ENCODE data around the gene ZNF674.
A peak's percentile ranks its signal among the peaks of the same experiment; 100 is the strongest.
"Not testable (repeated sequence)": the region's sequence is repeated elsewhere in the genome, so short reads cannot be mapped to it uniquely, and the experiment has no call there.

ZNF674 gene

DNA sequence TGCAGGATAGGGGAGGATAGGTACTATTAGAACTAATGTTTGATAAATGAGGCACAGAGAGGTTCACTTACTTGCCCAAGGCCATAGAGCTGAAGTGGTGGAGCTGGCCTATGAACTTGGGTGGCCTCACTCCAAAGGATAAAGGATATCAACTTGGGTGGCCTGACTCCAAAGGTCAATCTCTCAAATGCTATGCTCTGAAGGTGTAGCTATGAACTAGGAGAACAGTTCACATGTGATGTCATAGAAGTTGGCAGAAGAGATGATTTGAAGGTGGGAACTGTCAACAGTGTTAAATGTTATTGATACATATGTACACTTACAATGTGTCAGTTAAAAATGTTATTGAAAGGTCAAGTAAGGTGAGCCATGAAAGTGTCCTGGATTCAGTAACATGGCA lies 22.2 kb upstream of the ZNF674 start:
- DNase-seq, result no peak

DNA sequence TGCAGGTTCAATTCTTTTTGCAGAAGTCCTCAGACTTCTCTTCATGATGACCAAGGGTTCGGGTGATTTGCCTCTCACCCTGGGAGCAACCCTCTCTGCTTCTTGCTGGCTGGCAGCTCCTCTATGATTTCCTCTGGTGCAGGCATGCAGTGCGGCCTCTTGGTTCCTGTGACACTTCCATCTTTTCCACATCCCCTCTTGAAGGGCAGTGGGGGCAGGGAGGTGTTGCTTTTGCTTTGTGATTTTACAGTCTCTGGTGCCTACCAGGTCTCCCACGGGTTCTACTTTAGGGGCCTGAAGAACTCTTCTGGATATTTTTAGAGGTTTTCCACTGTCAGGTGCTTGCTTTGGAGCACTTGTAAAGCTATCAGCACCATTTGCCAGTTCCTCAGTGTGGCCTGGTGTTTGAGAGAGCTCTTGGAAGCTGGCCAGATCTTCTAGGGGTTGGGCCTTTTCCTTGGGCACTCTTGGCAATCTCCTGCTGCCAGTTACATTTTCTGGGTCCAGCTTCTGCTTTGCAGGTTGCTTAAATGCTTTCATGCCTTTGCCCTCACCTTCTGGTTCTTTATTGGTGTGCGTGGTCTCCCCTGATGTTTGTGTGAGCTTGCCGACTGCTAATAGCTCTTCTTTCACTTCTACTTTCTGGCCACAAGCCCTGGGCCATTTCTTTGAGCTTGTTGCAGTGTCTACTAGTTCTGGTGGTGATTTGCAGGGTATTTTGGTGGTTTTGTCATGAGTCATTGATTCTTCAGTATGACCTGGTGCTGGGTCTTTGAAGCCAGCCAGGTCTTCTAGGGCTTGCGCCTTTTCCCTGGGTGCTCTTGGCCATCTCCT lies 16.8 kb upstream of the ZNF674 start:
- no peak for DNase-seq

DNA sequence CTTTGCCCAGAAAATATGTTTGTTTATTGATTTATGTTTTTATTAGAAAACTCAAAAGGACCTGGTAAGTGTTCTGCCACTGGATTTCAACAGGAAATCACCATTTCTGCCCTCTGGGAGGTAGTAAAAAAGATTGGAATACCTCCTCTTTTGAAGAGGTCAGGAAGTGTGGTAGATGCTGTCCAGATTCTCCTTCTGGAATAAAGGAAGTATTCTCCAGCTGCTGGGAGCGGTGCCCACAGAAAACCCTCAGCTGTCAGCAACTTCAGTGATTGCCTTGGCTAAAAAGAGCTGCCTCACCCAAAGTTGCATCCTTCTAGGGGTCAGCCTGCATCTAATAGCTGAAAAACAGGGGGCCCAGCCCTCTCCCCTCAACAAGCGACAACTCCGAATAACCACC lies 13.8 kb upstream of the ZNF674 start:
- no peak for DNase-seq

DNA sequence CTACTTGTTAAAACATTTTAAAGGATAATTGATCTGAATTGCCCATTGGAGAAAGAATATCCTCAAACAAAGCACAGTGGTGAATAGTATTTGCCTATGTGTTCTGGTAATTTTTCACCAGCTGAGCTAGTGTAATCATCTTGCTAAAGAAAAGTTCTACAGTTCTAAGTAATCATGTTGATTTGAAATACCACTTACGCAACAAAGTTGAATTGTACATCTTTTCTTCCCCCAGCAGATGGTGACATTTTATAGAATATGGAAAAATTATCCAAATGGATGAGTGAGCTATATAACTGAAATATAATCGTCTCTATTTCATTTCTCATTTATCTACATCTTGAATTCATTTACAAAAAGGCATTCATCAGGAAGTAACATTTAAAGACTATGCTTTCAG lies 9.7 kb upstream of the ZNF674 start:
- no peak for DNase-seq

DNA sequence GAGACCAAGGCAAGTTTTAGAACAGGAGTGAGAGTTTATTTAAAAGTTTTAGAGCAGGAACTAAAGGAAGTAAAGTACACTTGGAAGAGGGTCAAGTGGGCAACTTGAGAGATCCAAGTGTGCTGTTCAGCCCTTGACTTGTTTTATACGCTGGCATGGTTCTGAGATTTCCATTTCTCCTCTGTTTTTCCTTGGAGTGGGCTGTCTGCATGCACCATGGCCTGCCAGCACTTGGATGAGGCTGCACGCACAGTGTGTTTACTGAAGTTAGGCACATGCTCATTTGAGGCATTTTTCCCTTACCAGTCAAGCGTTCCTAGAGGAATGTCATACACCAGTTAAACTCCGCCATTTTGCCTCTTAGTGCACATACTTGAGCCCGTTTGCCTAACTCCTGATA lies 8.7 kb upstream of the ZNF674 start:
- DNase-seq, result no peak

DNA sequence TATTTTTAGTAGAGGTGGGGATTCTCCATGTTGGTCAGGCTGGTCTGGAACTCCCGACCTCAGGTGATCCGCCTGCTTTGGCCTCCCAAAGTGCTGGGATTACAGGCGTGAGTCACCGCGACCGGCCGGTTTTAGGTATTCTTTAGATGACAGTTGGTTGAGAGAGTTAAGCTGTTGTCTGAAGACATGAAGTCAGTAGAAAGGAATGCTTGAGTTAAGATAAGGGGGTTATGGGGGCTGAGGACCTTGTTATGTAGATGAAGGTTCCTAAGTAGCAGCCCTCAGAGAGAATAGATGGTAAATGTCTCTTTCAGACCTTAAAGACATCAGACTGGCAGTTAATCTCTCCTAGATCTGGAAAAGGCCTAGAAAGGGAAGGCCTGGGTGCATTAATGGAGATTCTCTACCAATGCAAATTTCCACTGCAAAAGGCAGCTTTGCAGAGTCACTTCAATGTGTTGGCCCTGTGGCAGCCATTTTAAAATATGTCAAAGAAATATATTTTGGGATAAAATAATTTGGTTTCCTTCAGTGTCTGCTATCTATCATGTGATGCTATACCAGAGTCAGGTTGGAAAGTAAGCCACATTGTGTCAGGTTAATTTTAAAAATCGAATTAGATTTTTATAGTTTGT lies 6.4 kb upstream of the ZNF674 start:
- DNase-seq, result no peak

DNA sequence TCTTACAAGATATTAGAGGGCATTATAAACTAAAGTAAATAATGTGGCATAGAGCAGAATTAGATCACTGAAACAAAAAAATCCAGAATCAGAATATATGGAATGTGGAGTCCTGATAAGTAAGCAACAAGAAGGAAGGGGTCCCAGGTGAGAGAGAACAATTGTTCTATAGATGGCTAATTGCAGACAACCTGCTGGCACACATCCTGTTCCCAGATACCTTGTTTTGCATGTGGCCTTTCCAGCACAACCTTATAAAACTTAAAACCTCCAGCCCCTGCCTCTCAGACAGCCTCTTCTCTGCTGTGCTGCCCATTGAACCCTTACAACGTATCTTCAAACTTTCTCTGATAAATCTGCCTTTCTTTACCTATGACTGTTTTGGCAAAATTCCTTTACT lies 4.7 kb upstream of the ZNF674 start:
- no peak for DNase-seq

DNA sequence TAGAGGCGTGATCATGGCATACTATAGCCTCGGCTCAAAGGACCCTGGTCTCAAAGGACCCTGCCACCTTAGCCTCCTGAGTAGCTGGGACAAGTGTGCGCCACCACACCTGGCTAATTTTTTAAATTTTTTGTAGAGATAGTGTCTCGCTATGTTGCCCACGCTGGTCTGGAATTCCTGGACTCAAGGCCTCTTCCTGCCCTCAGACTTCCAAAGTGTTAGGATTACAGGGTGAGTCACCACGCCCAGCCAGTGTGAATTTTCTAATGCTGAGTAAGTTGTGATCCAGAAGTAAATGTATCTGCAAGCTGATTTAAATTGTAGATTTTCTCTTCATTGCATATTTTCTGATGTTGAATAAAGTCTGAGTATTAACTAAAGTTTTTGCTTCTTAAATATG lies 2.6 kb upstream of the ZNF674 start:
- DNase-seq, result no peak

DNA sequence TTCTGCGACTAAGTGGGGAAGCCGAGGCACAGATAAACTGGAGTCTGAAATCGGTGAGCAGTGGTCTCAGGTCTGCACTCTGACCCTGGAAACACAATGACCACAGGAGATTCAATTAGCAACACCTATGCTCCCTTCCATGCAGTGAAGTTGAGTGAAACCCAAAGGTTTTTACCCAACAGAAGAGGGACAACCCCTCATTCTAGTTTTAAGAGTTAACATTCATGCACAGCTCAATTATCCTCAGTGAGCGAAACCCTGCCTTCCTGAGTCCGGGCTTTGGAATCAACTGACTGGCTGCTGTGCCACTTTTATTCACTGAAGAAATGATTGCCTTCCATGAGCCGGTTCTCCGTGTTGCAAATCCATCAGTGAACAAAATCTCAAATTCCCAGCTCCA lies 694 bp downstream of the ZNF674 start:
- DNase-seq, result not testable (repeated sequence)

DNA sequence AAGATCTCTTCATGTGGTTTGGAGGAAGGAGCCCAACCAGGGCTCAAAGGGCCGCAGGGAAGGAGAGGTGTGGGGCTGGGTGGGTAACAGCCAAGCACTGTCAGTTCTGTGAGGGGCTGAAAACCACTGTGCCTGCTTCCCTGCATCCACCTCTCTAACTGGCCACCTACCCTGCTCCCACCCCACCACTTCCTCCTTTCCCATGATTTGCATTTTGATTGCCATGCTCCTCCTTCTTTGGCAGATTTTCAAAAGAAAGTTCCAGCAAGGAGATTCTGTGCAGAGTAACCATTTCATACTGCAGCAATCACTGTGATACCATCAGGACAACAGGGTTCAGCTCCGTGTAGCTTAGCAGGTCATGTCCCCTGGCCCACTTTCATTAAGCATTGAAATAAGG lies 1.8 kb downstream of the ZNF674 start:
- no peak for DNase-seq

DNA sequence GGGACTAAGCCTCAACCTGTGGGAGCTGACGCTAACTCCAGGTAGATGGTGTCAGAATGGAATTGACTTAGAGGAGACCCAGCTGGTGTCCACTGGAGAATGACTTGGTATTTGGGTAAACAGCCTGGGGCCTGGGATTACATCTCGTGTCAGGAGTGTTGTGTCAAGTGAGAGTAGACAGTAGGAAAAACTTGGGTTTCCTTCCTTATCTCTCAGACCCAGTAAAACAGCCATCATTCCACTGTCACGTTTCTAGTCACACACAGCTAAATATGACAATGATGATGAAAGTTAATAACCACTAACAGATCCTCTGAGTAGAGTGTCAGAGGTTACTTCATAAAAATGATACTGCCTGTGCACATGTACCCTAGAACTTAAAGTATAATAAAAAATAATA lies 13.8 kb downstream of the ZNF674 start:
- no peak for DNase-seq

DNA sequence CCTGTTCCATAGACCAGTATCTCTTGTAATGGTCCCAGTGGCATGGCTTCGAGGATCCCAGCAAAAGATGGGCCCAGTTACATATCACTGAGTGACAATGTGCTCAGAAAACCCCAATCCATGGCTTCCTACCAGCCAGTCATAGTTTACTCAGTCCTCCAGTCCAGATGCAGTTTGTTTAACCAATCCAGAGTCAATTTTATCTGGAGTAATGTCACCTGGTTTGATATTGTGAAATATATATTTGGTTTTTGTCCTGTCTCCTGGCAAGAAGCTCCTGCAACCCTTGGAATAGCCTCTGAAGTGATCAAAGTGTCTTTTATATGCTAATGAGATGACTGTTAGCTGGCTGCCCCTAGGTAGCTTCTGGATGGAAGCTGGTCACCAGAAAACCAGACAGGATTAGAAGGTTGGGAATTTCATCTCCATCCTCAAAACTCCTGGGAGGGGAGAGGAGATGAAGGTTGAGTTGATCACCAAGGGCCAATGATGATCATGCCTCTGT lies 14.8 kb downstream of the ZNF674 start:
- not testable (repeated sequence) for DNase-seq

DNA sequence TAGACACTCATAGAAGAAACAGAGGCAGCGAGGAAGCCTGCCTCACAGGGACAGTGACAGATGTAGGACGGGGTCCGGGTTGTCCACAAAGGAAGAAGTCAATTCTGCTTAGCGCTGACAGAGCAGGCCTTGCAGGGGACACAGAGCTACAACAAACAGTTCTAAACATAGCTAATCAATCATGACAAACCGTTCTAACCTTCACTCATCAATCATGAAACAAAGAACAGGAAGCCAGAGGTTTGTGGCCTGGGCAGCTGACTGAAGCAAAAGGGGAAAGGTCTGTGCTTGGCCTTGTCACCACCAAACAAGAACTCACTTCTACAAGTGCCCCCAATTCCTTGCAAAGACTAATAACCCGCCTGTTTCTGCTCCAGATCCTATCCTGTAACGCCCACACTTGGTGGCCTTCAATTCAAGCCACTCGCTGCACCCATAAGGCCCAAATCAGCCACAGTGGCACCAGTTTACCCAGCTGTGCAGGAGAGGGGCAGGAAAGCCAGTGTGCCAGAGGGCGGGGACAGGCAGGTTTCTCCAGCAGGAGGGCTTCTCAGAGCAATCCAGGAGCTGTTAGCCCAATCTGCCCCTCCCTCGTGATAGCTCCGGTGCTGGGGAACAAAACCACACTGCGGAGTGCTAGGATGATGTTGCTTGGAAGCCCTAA lies 15.3 kb downstream of the ZNF674 start:
- DNase-seq, result not testable (repeated sequence)

DNA sequence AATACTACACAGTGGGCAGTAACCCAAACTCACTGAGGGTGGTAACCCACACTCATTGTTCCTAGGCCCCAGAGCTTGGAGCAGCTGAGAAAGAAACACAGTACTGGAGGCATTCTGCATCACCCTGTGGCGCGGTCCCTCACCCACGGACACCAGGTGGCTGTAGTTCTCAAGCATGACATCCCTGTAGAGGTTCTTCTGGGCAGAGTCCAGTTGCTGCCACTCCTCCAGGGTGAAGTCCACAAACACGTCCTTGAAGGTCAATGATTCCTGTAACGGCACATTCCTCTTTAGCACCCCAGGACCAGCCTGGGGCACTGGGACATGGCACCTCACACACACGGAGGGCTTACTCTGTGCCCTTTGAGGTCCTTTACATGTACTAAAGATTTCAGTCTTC lies 16.6 kb downstream of the ZNF674 start:
- not testable (repeated sequence) for DNase-seq

DNA sequence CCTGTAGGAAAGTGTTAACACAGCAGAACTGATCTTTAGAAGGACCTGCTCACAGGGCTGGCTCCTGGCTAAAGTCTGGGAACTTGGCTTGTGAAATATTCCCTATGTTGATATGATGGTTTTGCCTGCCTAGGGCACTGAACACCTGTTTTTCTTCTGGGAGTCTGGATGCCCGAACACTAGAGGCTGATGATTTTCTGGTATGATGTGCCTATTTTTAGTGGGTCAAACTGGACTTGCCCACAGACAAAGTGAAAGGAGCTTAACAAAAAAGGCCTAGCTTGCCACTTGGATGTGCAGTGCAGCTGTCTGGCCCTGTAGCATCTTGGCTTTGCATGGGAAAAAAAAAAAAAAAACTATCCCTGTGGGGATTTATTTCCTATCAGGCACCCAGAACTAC lies 39.1 kb downstream of the ZNF674 start:
- no peak for DNase-seq

DNA sequence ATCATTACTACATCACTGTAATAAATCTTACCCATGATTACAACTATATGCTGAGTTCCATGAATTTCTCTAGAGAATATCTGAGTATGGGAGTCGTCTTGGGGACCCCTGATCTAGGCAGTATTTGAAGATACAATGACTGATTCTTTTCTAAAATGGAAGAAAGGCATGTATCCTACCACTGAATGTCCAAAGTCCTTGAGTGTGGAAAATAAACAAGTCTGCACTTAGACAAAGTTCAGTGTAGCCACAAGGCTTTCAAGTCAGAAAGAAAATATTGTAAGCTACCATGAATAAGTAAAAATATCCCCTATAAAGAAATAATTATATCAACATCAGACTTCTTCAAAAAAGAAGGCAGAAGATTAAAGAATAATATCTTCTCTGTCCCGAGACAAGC lies 42.4 kb downstream of the ZNF674 start:
- DNase-seq, result no peak

DNA sequence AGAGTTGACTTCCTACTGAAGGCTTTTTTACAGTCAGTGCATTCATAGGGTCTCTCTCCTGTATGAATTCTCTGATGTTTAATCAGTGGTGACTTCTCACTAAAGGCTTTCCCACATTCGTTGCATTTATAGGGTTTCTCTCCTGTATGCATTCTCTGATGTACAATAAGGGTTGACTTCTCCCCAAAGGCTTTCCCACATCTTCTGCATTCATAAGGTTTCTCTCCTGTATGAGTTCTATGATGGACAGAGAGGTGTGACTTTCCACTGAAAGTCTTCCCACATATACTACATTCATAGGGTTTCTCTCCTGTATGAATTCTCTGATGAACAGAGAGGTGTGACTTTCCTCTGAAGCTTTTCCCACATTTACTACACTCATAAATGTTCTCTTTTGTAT lies 45.2 kb downstream of the ZNF674 start:
- no peak for DNase-seq

DNA sequence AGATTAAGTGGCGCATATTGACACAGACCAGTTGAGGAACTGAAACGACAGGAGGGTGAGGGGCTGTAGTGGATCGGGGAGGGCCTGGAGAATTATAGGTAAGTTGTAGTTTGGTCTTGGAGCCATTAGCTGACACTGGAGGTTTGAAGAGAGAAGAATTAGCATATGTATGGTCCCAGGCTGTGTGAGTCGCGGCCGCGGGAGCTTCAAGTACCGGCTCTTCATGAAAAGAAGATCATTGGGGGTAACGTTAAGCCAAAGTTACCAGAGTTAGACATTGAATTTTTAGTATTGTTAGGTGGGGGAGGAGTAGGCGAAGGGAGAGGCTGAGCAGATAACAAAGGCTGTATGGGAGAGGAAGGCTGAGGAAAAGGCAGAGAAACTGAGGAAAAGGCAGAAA lies 56.5 kb downstream of the ZNF674 start:
- DNase-seq, result no peak

DNA sequence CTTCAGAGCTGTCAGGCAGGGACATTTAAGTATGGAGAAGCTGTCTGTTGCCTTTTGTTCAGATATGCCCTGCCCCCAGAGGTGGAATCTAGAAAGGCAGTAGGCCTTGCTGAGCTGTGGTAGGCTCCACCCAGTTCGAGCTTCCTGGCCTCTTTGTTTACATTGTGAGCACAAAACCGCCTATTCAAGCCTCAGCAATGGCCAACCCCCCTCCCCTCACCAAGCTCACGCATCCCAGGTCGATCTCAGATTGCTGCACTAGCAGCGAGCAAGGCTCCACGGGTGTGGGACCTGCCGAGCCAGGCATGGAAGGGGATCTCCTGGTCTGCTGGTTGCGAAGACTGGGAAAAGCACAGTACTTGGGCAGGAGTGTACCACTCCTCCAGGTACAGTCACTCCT lies 59.3 kb downstream of the ZNF674 start:
- peak; percentile 9 for DNase-seq

DNA sequence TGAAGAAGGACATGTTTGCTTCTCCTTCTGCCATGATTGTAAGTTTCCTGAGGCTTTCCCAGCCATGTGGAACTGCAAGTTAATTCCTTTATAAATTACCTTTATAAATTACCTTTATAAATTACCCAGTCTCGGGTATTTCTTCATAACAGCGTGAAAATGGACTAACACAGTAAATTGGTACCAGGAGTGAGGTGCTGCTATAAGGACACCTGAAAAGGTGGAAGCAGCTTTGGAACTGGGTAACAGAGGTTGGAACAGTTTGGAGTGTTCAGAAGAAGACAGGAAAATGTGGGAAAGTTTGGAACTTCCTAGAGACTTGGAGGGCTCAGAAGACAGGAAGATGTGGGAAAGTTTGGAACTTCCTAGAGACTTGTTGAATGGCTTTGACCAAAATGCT lies 66.6 kb downstream of the ZNF674 start:
- DNase-seq, result not testable (repeated sequence)

DNA sequence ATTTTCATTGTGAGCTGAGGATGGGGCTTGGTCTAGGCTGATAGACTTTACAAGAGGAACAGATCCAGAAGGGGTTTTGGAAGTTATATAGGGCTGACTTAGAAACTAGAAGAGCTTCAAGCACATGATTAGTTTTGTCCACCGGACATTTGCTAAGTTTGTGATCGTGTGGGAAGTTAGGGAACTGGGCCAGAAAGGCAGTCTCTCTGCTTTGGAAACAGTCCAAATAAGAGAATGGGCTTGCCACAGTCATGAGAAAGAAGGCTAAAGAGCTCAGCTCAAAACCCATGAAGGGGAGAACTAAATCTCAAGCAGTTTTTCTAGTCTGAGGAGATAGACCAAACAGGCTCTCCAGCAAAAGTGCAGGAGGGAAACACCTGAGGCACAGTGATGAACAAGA lies 67.8 kb downstream of the ZNF674 start:
- no peak for DNase-seq

DNA sequence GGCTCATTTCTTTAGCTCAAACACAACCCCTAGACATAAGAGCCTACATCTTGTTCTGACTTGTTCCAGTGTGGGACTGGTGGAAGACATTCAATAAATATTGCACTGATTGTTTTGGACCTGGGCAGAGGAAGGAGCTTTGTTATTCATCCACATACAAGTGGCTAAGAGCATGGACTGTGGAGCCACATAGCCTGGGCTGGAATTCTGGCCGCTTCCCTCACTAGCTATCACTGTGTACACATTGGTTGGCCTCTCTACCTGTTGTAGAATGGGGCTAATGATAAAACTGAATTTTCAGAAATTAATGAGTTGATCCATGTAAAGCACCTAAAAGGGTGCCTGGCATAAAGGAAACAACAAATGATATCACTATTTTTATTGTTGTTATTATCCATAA lies 80.0 kb downstream of the ZNF674 start:
- DNase-seq, result no peak

DNA sequence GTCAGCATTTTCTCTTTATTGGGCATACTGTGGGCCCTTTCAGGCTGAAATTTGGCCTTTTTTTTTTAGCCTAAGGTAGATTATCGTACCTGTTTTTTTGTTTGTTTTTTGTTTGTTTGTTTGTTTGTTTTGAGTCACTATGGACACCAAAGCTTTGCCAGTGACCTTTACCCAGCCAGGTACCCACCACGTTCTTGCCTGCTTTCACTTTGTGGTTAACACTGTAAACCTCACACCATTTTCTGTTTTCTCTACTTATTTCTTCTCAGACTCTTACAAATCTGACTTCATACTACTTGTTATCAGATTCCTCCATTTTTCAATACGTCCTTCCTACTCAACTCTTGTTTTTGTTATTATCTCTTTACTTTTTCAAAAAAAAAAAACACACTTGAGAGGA lies 81.5 kb downstream of the ZNF674 start:
- no peak for DNase-seq

DNA sequence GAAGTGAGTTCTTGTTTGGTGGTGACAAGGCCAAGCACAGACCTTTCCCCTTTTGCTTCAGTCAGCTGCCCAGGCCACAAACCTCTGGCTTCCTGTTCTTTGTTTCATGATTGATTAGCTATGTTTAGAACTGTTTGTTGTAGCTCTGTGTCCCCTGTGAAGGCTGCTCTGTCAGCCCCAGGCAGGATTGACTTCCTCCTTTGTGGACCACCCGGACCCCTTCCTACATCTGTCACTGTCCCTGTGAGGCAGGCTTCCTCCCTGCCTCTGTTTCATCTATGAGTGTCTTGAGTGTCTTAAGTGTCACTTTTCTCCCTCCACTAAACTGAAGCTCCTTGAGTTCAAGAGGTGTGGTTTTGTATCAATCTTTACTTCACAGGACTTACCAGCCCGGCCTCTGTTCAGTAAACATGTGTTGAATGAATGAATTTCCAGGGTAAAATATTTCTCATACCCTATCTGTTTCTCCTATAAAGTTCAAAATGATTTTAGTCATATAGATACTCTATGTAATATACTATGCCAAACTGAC lies 83.5 kb downstream of the ZNF674 start:
- DNase-seq, result no peak

Measured in stimulated activated CD4-positive, alpha-beta T cell treated with anti-CD3 and anti-CD28 coated beads, Interleukin-15, amount 100 ng/mL, for 24 hours (primary cell).